Testis (tissue), 2 donors: Measurements from ENCODE around the gene MOCOS.

ENCODE experiments used
- CTCF ChIP-seq, 3 experiments: fragments of 450-650 bp in 2 of 3; fragments of 200-600 bp in 1 of 3; sonication (generic) in 1 of 3; IDR thresholded peaks; one replicate each; pipeline ENCODE4 v1.5.1; 2016 to 2019; ENCODE audit warnings: antibody characterized with exemption in 3 of 3, mild to moderate bottlenecking in 2 of 3, moderate library complexity in 1 of 3
- POLR2A ChIP-seq: fragments of 450-650 bp; IDR thresholded peaks from one replicate; pipeline ENCODE4 v1.6.1; 2017; ENCODE audit warnings: antibody characterized with exemption, mild to moderate bottlenecking, moderate library complexity

- TF ChIP-seq POLR2A = no peak
- TF ChIP-seq CTCF (IDR thresholded peaks at IDR 0.05) = no peak
Observed at GRCh38 chr18:36284268-36284667, 97.0 kb downstream of the MOCOS start.
